SK-N-SH (cell line): ENCODE measurements around the gene ACAT2. TPM values are rescaled to one million over a fixed set of nuclear protein-coding genes. Genes with fewer than 3 reads are reported as not detected.

Experiments
- CTCF ChIA-PET: fragments of 300-600, 350-600 bp; formaldehyde crosslinking; extraction: SDS; loops from one replicate; lab custom pipeline; 2021; lab: Yijun Ruan, JAX
- POLR2A ChIA-PET: fragments of 350-600 bp; sonication (Branson Sonifier 250); formaldehyde crosslinking; extraction: SDS; loops from one replicate; lab custom pipeline; 2020; ENCODE audit warnings: antibody characterized with exemption, inconsistent platforms; lab: Yijun Ruan, JAX
- DNase-seq: peaks from one replicate; pipeline ENCODE4 v3.0.0; 2012
- H2AFZ ChIP-seq: fragments of 200-600 bp; sonication (generic); 2 replicates; pipeline ENCODE4 v1.8.1; 2016; ENCODE audit warnings: antibody characterized with exemption, mild to moderate bottlenecking, low read depth
- H3F3A ChIP-seq: fragments of 200-600 bp; sonication (generic); replicated peaks from 2 replicates; pipeline ENCODE3; 2016; ENCODE audit warnings: antibody characterized with exemption, mild to moderate bottlenecking; ENCODE audit not compliant: insufficient read depth
- H3K27ac ChIP-seq, 2 experiments: fragments of 200-500 bp in 1 of 2; fragments of 200-600 bp in 1 of 2; sonication (Bioruptor generic) in 1 of 2; sonication (generic), shearing (Covaris generic) in 1 of 2; 2 replicates each; pipeline versions ENCODE4 v1.5.1 to v1.6.1; 2014 to 2016; ENCODE audit warnings: low read depth in 2 of 2, inconsistent platforms in 1 of 2, low read length in 1 of 2, mild to moderate bottlenecking in 1 of 2, mixed read lengths in 1 of 2
- H3K27me3 ChIP-seq: fragments of 200-600 bp; sonication (generic), shearing (Covaris generic); 2 replicates; pipeline ENCODE4 v1.6.1; 2016; ENCODE audit warnings: mixed run types; ENCODE audit not compliant: insufficient read depth
- H3K36me3 ChIP-seq, 2 experiments: fragments of 200-500 bp in 1 of 2; fragments of 200-600 bp in 1 of 2; sonication (Bioruptor generic) in 1 of 2; sonication (generic) in 1 of 2; replicated peaks in 1 of 2; 2 replicates each; pipeline versions ENCODE3 to v1.5.1; 2014 to 2016; ENCODE audit warnings: low read length in 1 of 2, mild to moderate bottlenecking in 1 of 2; ENCODE audit not compliant: insufficient read depth in 2 of 2, control insufficient read depth in 1 of 2
- H3K4me1 ChIP-seq, 2 experiments: fragments of 200-500 bp in 1 of 2; fragments of 200-600 bp in 1 of 2; sonication (Bioruptor generic) in 1 of 2; sonication (generic), shearing (Covaris generic) in 1 of 2; 2 replicates each; pipeline versions ENCODE4 v1.5.1 to v1.6.1; 2014 to 2016; ENCODE audit warnings: low read depth in 1 of 2, low read length in 1 of 2, mixed run types in 1 of 2; ENCODE audit not compliant: insufficient read depth in 2 of 2, control insufficient read depth in 1 of 2
- H3K4me2 ChIP-seq: fragments of 200-600 bp; sonication (generic), shearing (Covaris generic); 2 replicates; pipeline ENCODE4 v1.6.1; 2017; ENCODE audit warnings: mixed run types
- H3K4me3 ChIP-seq, 2 experiments: fragments of 200-500 bp in 1 of 2; fragments of 200-600 bp in 1 of 2; sonication (Bioruptor generic) in 1 of 2; sonication (generic), shearing (Covaris generic) in 1 of 2; 2 replicates each; pipeline versions ENCODE4 v1.5.1 to v1.8.1; 2014 to 2016; ENCODE audit warnings: low read depth in 2 of 2, inconsistent platforms in 1 of 2, low read length in 1 of 2, mild to moderate bottlenecking in 1 of 2, mixed read lengths in 1 of 2, moderate library complexity in 1 of 2
- H3K79me2 ChIP-seq: fragments of 200-600 bp; sonication (generic); 2 replicates; pipeline ENCODE4 v1.8.1; 2017; ENCODE audit warnings: mild to moderate bottlenecking; ENCODE audit not compliant: insufficient read depth
- H3K9ac ChIP-seq: fragments of 200-600 bp; sonication (generic); 2 replicates; pipeline ENCODE4 v1.6.1; 2017; ENCODE audit warnings: mixed run types
- H3K9me2 ChIP-seq: fragments of 200-600 bp; sonication (generic); 2 replicates; pipeline ENCODE4 v1.6.1; 2017; ENCODE audit warnings: mixed run types
- H3K9me3 ChIP-seq: fragments of 200-600 bp; sonication (generic); 2 replicates; pipeline ENCODE4 v1.6.1; 2017; ENCODE audit warnings: mixed run types, mild to moderate bottlenecking, moderate library complexity
- H4K20me1 ChIP-seq: fragments of 200-600 bp; sonication (generic); 2 replicates; pipeline ENCODE4 v1.6.1; 2017; ENCODE audit warnings: mild to moderate bottlenecking, mixed run types; ENCODE audit not compliant: insufficient read depth
- CTCF ChIP-seq: fragments of 200-600 bp; sonication (generic); IDR thresholded peaks from 2 replicates; pipeline ENCODE4 v1.6.1; 2017; ENCODE audit warnings: antibody characterized with exemption, mild to moderate bottlenecking, moderate library complexity
- EP300 ChIP-seq, 2 experiments: IDR thresholded peaks; 2 replicates each; pipeline versions ENCODE4 v1.4.0 to v1.6.1; 2012; ENCODE audit warnings: borderline replicate concordance in 1 of 2, low read depth in 1 of 2, low read length in 1 of 2
- EZH2phosphoT487 ChIP-seq: fragments of 200-600 bp; sonication (generic); IDR thresholded peaks from 2 replicates; pipeline ENCODE4 v1.6.1; 2017; ENCODE audit warnings: low read depth, mixed run types, mild to moderate bottlenecking, antibody characterized with exemption, moderate library complexity, borderline replicate concordance
- FOXJ3 ChIP-seq: sonication (generic); formaldehyde crosslinking; IDR thresholded peaks from 2 replicates; pipeline ENCODE4 v1.5.1; 2020; ENCODE audit warnings: mild to moderate bottlenecking, missing genetic modification reagents
- FOXM1 ChIP-seq: IDR thresholded peaks from 2 replicates; pipeline ENCODE4 v1.4.0; 2012; ENCODE audit warnings: low read depth, mild to moderate bottlenecking
- GABPA ChIP-seq: IDR thresholded peaks from 2 replicates; pipeline ENCODE4 v1.4.0; 2012; ENCODE audit warnings: low read depth, mild to moderate bottlenecking
- GATA2 ChIP-seq: sonication (generic); formaldehyde crosslinking; IDR thresholded peaks from 2 replicates; pipeline ENCODE4 v1.5.0; 2020; ENCODE audit warnings: mild to moderate bottlenecking, missing genetic modification reagents
- JUND ChIP-seq: IDR thresholded peaks from 2 replicates; pipeline ENCODE4 v1.4.0; 2012
- MEF2A ChIP-seq: IDR thresholded peaks from 2 replicates; pipeline ENCODE4 v1.4.0; 2012; ENCODE audit warnings: low read depth, borderline replicate concordance
- MXI1 ChIP-seq: IDR thresholded peaks from 2 replicates; pipeline ENCODE4 v1.6.1; 2012; ENCODE audit warnings: mild to moderate bottlenecking, low read depth, low read length, improper control_type of control experiment
- NRF1 ChIP-seq: IDR thresholded peaks from 2 replicates; pipeline ENCODE4 v1.6.1; 2012; ENCODE audit warnings: low read depth, mild to moderate bottlenecking, low read length
- POLR2AphosphoS5 ChIP-seq: IDR thresholded peaks from 2 replicates; pipeline ENCODE4 v1.6.1; 2012; ENCODE audit warnings: low read depth, low read length
- REST ChIP-seq: IDR thresholded peaks from 2 replicates; pipeline ENCODE4 v1.6.1; 2012; ENCODE audit warnings: mild to moderate bottlenecking, low read depth, low read length, moderate library complexity
- RFX5 ChIP-seq: IDR thresholded peaks from 2 replicates; pipeline ENCODE4 v1.6.1; 2012; ENCODE audit warnings: mild to moderate bottlenecking, improper control_type of control experiment, low read length
- RXRA ChIP-seq: IDR thresholded peaks from 2 replicates; pipeline ENCODE4 v1.4.0; 2012; ENCODE audit warnings: low read depth, mild to moderate bottlenecking, borderline replicate concordance
- TCF12 ChIP-seq: IDR thresholded peaks from 2 replicates; pipeline ENCODE4 v1.4.0; 2012
- YY1 ChIP-seq: IDR thresholded peaks from 2 replicates; pipeline ENCODE4 v1.4.0; 2012; ENCODE audit warnings: low read depth, mild to moderate bottlenecking
- WGBS: methylation state at CpG from one replicate; pipeline ENCODE4 v1.1.6; 2017; ENCODE audit warnings: low lambda C conversion rate; 5-methylcytosine and 5-hydroxymethylcytosine counted together
- polyA plus RNA-seq, 3 experiments: library from polyadenylated mRNA; depleted of rRNA; stranded (reverse); fragments of >200 nt; gene quantifications; 2 replicates each; pipeline ENCODE4 v1.2.3, GENCODE V29; 2012
- TF ChIP-seq, protein P1 (sequence below): fragments of 150-350 bp; IDR thresholded peaks from 2 replicates; pipeline ENCODE4 v1.6.1; 2016; ENCODE audit warnings: mild to moderate bottlenecking, low read depth, low read length

The ACAT2 gene
- polyA plus RNA-seq, 1 of the 3 experiments (the other 2 are of a cell fraction), result 13.1 TPM

GRCh38 chr6:159739341-159739740 lies 22.5 kb upstream of the ACAT2 start:
- Histone ChIP-seq H3K4me3 (no peak overlapping the region), H3F3A (peaks cover 5% of the 10 kb centered on the region), H3K4me1 (peaks cover 0 to 11% of the 10 kb centered on the region in 2 experiments; a peak in 1 of 4 replicates), H2AFZ (no peak overlapping the region)
- 88% methylated on average over 3 of the region's 3 CpGs for WGBS
- POLR2A ChIA-PET, result no interaction called here
- TF ChIP-seq YY1 (no peak), JUND (no peak)
- TF ChIP-seq, all 33 proteins: peak for 0
- no peak overlapping the region for H3K27ac ChIP-seq
- CTCF ChIA-PET, result interaction anchor here (0.6 kb wide), 1 partner anchor 189 kb away, joined by 3 read pairs; no protein-coding TSS in a partner anchor
- no peak overlapping the region for H3K9ac ChIP-seq
- peaks cover 50 to 79% of the 10 kb centered on the region in 2 experiments for H3K36me3 ChIP-seq
- no peak overlapping the region for H3K4me2 ChIP-seq
- no peaks in the 10 kb centered on the region for H3K9me2 ChIP-seq
- peaks cover 50% of the 10 kb centered on the region for H4K20me1 ChIP-seq
- no peak for DNase-seq
- peaks cover 100% of the 10 kb centered on the region for H3K79me2 ChIP-seq
- no peaks in the 10 kb centered on the region for H3K27me3 ChIP-seq
- no peaks in the 10 kb centered on the region for H3K9me3 ChIP-seq

- Histone ChIP-seq H2AFZ (no peak overlapping the region), H3K4me2 (no peak overlapping the region), H3K9me3 (no peaks in the 10 kb centered on the region), H3K36me3 (peaks cover 78 to 95% of the 10 kb centered on the region in 2 experiments), H4K20me1 (peaks cover 23% of the 10 kb centered on the region), H3K9ac (no peak overlapping the region), H3K27ac (no peak overlapping the region), H3K9me2 (no peaks in the 10 kb centered on the region), H3K4me1 (no peaks in the 10 kb centered on the region; a peak in 1 of 4 replicates), H3K27me3 (no peaks in the 10 kb centered on the region), H3K79me2 (peaks cover 93% of the 10 kb centered on the region), H3F3A (peaks cover 14% of the 10 kb centered on the region), H3K4me3 (no peak overlapping the region)
- ChIA-PET POLR2A (no interaction called here), CTCF (interaction anchor here (0.7 kb wide), 1 partner anchor 16 kb away, joined by 3 read pairs; no protein-coding TSS in a partner anchor)
- TF ChIP-seq RXRA (no peak), FOXM1 (no peak), JUND (no peak), GATA2 (CRISPR knock-in tag) (no peak), CTCF (no peak), EP300 (IDR thresholded peaks at IDR 0.05; ENCODE audit: borderline replicate concordance in 1 of 2, low read depth in 1 of 2, low read length in 1 of 2) (no peak), POLR2AphosphoS5 (no peak), TCF12 (no peak), FOXJ3 (CRISPR knock-in tag) (no peak), GABPA (no peak), MEF2A (no peak), RFX5 (no peak), REST (no peak), MXI1 (no peak), EZH2phosphoT487 (no peak), NRF1 (no peak)
- TF ChIP-seq, protein P1, sequence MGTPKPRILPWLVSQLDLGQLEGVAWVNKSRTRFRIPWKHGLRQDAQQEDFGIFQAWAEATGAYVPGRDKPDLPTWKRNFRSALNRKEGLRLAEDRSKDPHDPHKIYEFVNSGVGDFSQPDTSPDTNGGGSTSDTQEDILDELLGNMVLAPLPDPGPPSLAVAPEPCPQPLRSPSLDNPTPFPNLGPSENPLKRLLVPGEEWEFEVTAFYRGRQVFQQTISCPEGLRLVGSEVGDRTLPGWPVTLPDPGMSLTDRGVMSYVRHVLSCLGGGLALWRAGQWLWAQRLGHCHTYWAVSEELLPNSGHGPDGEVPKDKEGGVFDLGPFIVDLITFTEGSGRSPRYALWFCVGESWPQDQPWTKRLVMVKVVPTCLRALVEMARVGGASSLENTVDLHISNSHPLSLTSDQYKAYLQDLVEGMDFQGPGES, result no peak
- no peak for DNase-seq
- WGBS, result 59% methylated on average over 1 of the region's 1 CpG
Measured at GRCh38 chr6:159742165-159742564, 19.7 kb upstream of the ACAT2 start.
